BLaER1 (cell line): ENCODE data around the gene RTF2.
"Not testable (repeated sequence)": the region's sequence is repeated elsewhere in the genome, so short reads cannot be mapped to it uniquely, and the experiment has no call there.

ENCODE experiments used
- H3K27ac ChIP-seq: shearing (Covaris generic); formaldehyde crosslinking; 2 replicates; pipeline ENCODE4 v1.8.1; 2022
- H3K27me3 ChIP-seq: shearing (Covaris generic); formaldehyde crosslinking; 2 replicates; pipeline ENCODE4 v1.8.1; 2022
- H3K36me3 ChIP-seq: shearing (Covaris generic); formaldehyde crosslinking; 2 replicates; pipeline ENCODE4 v1.8.1; 2022
- H3K4me1 ChIP-seq: shearing (Covaris generic); formaldehyde crosslinking; 2 replicates; pipeline ENCODE4 v1.8.1; 2022
- H3K4me2 ChIP-seq: shearing (Covaris generic); formaldehyde crosslinking; 2 replicates; pipeline ENCODE4 v1.8.1; 2022
- H3K4me3 ChIP-seq: shearing (Covaris generic); formaldehyde crosslinking; 2 replicates; pipeline ENCODE4 v1.8.1; 2022
- H3K9ac ChIP-seq: shearing (Covaris generic); formaldehyde crosslinking; 2 replicates; pipeline ENCODE4 v1.8.1; 2022
- H3K9me3 ChIP-seq: shearing (Covaris generic); formaldehyde crosslinking; 2 replicates; pipeline ENCODE4 v1.8.1; 2022
- H4K20me1 ChIP-seq: shearing (Covaris generic); formaldehyde crosslinking; 2 replicates; pipeline ENCODE4 v1.8.1; 2022
- Cebpa-rat ChIP-seq: shearing (Covaris generic); IDR thresholded peaks from 2 replicates; pipeline ENCODE4 v1.8.1; 2022

Gene RTF2

GRCh38 chr20:56527521-56527920, 59.1 kb downstream of the RTF2 start:
- no peaks in the 10 kb centered on the region for H3K4me1 ChIP-seq

GRCh38 chr20:56532946-56533345, 64.5 kb downstream of the RTF2 start, which contains the start of gene FAM209B:
FAM209B (plus strand) TSS chr20:56533246; CDS start chr20:56533342, 96 bp downstream.
- H3K4me2 ChIP-seq, H3K4me3 ChIP-seq, H3K27me3 ChIP-seq, H3K27ac ChIP-seq, H3K36me3 ChIP-seq, H4K20me1 ChIP-seq, H3K9ac ChIP-seq, H3K9me3 ChIP-seq, H3K4me1 ChIP-seq: not testable (repeated sequence)

More at GRCh38 chr20:56527521-56527920, 59.1 kb downstream of the RTF2 start:
- no peak for TF ChIP-seq Cebpa-rat
- Histone ChIP-seq H3K36me3 (no peaks in the 10 kb centered on the region), H3K9me3 (no peaks in the 10 kb centered on the region), H3K4me3 (no peak overlapping the region), H4K20me1 (no peaks in the 10 kb centered on the region), H3K27me3 (no peaks in the 10 kb centered on the region), H3K4me2 (no peak overlapping the region), H3K27ac (no peak overlapping the region), H3K9ac (no peak overlapping the region)

- H3K9me3 ChIP-seq = no peaks in the 10 kb centered on the region
- no peak overlapping the region for H3K4me3 ChIP-seq
- no peaks in the 10 kb centered on the region for H3K27me3 ChIP-seq
- TF ChIP-seq Cebpa-rat = no peak
- no peaks in the 10 kb centered on the region for H4K20me1 ChIP-seq
- no peak overlapping the region for H3K4me2 ChIP-seq
- no peak overlapping the region for H3K9ac ChIP-seq
- H3K36me3 ChIP-seq = no peaks in the 10 kb centered on the region
- H3K4me1 ChIP-seq = no peaks in the 10 kb centered on the region
- H3K27ac ChIP-seq = no peak overlapping the region
Observed at GRCh38 chr20:56537997-56538396, 69.6 kb downstream of the RTF2 start.

GRCh38 chr20:56540415-56540814, 72.0 kb downstream of the RTF2 start:
- H3K9ac ChIP-seq = no peak overlapping the region
- H3K4me3 ChIP-seq = no peak overlapping the region
- no peaks in the 10 kb centered on the region for H4K20me1 ChIP-seq
- H3K27ac ChIP-seq = no peak overlapping the region
- no peaks in the 10 kb centered on the region for H3K4me1 ChIP-seq
- H3K9me3 ChIP-seq = no peaks in the 10 kb centered on the region
- no peaks in the 10 kb centered on the region for H3K36me3 ChIP-seq
- no peak for TF ChIP-seq Cebpa-rat
- no peaks in the 10 kb centered on the region for H3K27me3 ChIP-seq
- H3K4me2 ChIP-seq = no peak overlapping the region

GRCh38 chr20:56542489-56543030, 74.1 kb downstream of the RTF2 start:
- no peaks in the 10 kb centered on the region for H3K9me3 ChIP-seq
- TF ChIP-seq Cebpa-rat = no peak
- no peak overlapping the region for H3K4me2 ChIP-seq
- no peaks in the 10 kb centered on the region for H3K4me1 ChIP-seq
- H3K4me3 ChIP-seq = no peak overlapping the region
- no peak overlapping the region for H3K27ac ChIP-seq
- H3K9ac ChIP-seq = no peak overlapping the region
- no peaks in the 10 kb centered on the region for H4K20me1 ChIP-seq
- no peaks in the 10 kb centered on the region for H3K36me3 ChIP-seq
- no peaks in the 10 kb centered on the region for H3K27me3 ChIP-seq

GRCh38 chr20:56551571-56551970, 83.1 kb downstream of the RTF2 start:
- H3K4me2 ChIP-seq = no peak overlapping the region
- H3K4me1 ChIP-seq = peaks cover 38% of the 10 kb centered on the region
- H3K36me3 ChIP-seq = no peaks in the 10 kb centered on the region
- TF ChIP-seq Cebpa-rat = no peak
- no peak overlapping the region for H3K9ac ChIP-seq
- no peaks in the 10 kb centered on the region for H4K20me1 ChIP-seq
- no peaks in the 10 kb centered on the region for H3K27me3 ChIP-seq
- no peak overlapping the region for H3K27ac ChIP-seq
- no peak overlapping the region for H3K4me3 ChIP-seq
- H3K9me3 ChIP-seq = peaks cover 6% of the 10 kb centered on the region

- no peaks in the 10 kb centered on the region for H3K27me3 ChIP-seq
- H4K20me1 ChIP-seq = no peaks in the 10 kb centered on the region
- no peaks in the 10 kb centered on the region for H3K36me3 ChIP-seq
- H3K27ac ChIP-seq = peak overlapping the region; percentile 38; the same call in 1 of the 2 replicates
- H3K9ac ChIP-seq = no peak overlapping the region
- no peak overlapping the region for H3K4me3 ChIP-seq
- no peak for TF ChIP-seq Cebpa-rat
- H3K4me2 ChIP-seq = peak overlapping the region; percentile 26; the same call in 1 of the 2 replicates
- H3K4me1 ChIP-seq = peaks cover 38% of the 10 kb centered on the region
- peaks cover 6% of the 10 kb centered on the region for H3K9me3 ChIP-seq
Observed at GRCh38 chr20:56552911-56553629, 84.6 kb downstream of the RTF2 start.

- Histone ChIP-seq H3K9me3 (no peaks in the 10 kb centered on the region), H3K4me3 (no peak overlapping the region)
Observed at GRCh38 chr20:56554869-56555268, 86.4 kb downstream of the RTF2 start.

GRCh38 chr20:56558968-56559367, 90.5 kb downstream of the RTF2 start:
- H3K4me3 ChIP-seq = no peak overlapping the region
- no peak for TF ChIP-seq Cebpa-rat
- no peak overlapping the region for H3K4me2 ChIP-seq
- H3K9ac ChIP-seq = no peak overlapping the region
- no peaks in the 10 kb centered on the region for H3K27me3 ChIP-seq
- H3K27ac ChIP-seq = no peak overlapping the region
- no peaks in the 10 kb centered on the region for H3K36me3 ChIP-seq
- no peaks in the 10 kb centered on the region for H4K20me1 ChIP-seq
- no peaks in the 10 kb centered on the region for H3K9me3 ChIP-seq
- peaks cover 17% of the 10 kb centered on the region for H3K4me1 ChIP-seq

More at GRCh38 chr20:56554869-56555268, 86.4 kb downstream of the RTF2 start:
- H3K27ac ChIP-seq = peak overlapping the region; percentile 72; the same call in 1 of the 2 replicates
- no peaks in the 10 kb centered on the region for H3K27me3 ChIP-seq
- H4K20me1 ChIP-seq = no peaks in the 10 kb centered on the region
- TF ChIP-seq Cebpa-rat = no peak
- H3K4me2 ChIP-seq = peak overlapping the region; percentile 64
- peaks cover 38% of the 10 kb centered on the region for H3K4me1 ChIP-seq
- H3K9ac ChIP-seq = no peak overlapping the region
- H3K36me3 ChIP-seq = no peaks in the 10 kb centered on the region

GRCh38 chr20:56564526-56564925, 96.1 kb downstream of the RTF2 start:
- H3K4me3 ChIP-seq, H3K27me3 ChIP-seq, H3K27ac ChIP-seq, H3K36me3 ChIP-seq, H3K9ac ChIP-seq, H3K4me2 ChIP-seq, H3K9me3 ChIP-seq, H4K20me1 ChIP-seq: not testable (repeated sequence)
- peaks cover 10% of the 10 kb centered on the region for H3K4me1 ChIP-seq
